Activated T-cell treated with anti-CD3 and anti-CD28 coated beads, Interleukin-2, amount 50 U/mL, for 72 hours (primary cell): ENCODE measurements around the gene TLR4. TPM values are rescaled to one million over a fixed set of nuclear protein-coding genes. Genes with fewer than 3 reads are reported as not detected.

Source experiments
- ATAC-seq, 2 donors: fragments of 150-1000 bp; cut with Tn5 transposase; replicated peaks in 1 of 2; 2 replicates each; pipeline ENCODE4 v1.10.0; 2021; ENCODE audit warnings: moderate library complexity in 2 of 2, mild to moderate bottlenecking in 1 of 2
- DNase-seq, 2 donors: peaks; one replicate each; pipeline ENCODE4 v3.0.0; 2021 to 2022; ENCODE audit warnings: mixed read lengths in 1 of 2
- H3K27ac Mint-ChIP-seq: one replicate; pipeline ENCODE4 v1.8.0; 2022; ENCODE audit warnings: mild to moderate bottlenecking, moderate library complexity, mixed read lengths
- H3K27me3 Mint-ChIP-seq: one replicate; pipeline ENCODE4 v1.8.0; 2022; ENCODE audit warnings: low read depth, mixed read lengths
- H3K36me3 Mint-ChIP-seq, 2 donors: one replicate each; pipeline ENCODE4 v1.8.0; 2022; ENCODE audit warnings: mixed read lengths in 2 of 2, mild to moderate bottlenecking in 1 of 2; ENCODE audit not compliant: insufficient read depth in 2 of 2
- H3K4me1 Mint-ChIP-seq: one replicate; pipeline ENCODE4 v1.8.0; 2022; ENCODE audit warnings: low read depth, mixed read lengths
- H3K4me3 Mint-ChIP-seq, 2 donors: one replicate each; pipeline ENCODE4 v1.8.0; 2022; ENCODE audit warnings: mild to moderate bottlenecking in 2 of 2, mixed read lengths in 2 of 2, moderate library complexity in 2 of 2
- H3K9me3 Mint-ChIP-seq, 2 donors: one replicate each; pipeline ENCODE4 v1.8.0; 2022; ENCODE audit warnings: mixed read lengths in 2 of 2
- total RNA-seq, 2 donors: library from RNA; stranded (reverse); gene quantifications; one replicate each; pipeline ENCODE4 v1.2.3, GENCODE V29; 2022

The TLR4 gene
- under 1 TPM in 1 of 2 donors, not detected in 1; 0.05 TPM for total RNA-seq

GRCh38 chr9:117704024-117704575 is at the start of gene TLR4:
Gene TLR4 (plus strand): TSS chr9:117704403. CDS start chr9:117704473, 70 bp downstream.
- H3K4me1 Mint-ChIP-seq: no peaks in the 10 kb centered on the region
- H3K27me3 Mint-ChIP-seq: peaks cover 16% of the 10 kb centered on the region
- H3K36me3 Mint-ChIP-seq: peaks cover 0 to 2% of the 10 kb centered on the region in 2 donors
- DNase-seq: no peak
- no peak within 1 kb of the TSS for H3K27ac Mint-ChIP-seq
- H3K9me3 Mint-ChIP-seq: peaks cover 0 to 6% of the 10 kb centered on the region in 2 donors
- no peak for ATAC-seq
- no peak within 1 kb of the TSS for H3K4me3 Mint-ChIP-seq

- Mint-ChIP-seq H3K4me3 (no peak overlapping the region), H3K9me3 (peaks cover 0 to 1% of the 10 kb centered on the region in 2 donors), H3K27ac (no peak overlapping the region), H3K27me3 (peaks cover 4% of the 10 kb centered on the region), H3K4me1 (no peaks in the 10 kb centered on the region), H3K36me3 (no peaks in the 10 kb centered on the region)
- DNase-seq (no peak), ATAC-seq (no peak)
Measured at GRCh38 chr9:117656002-117656401, 48.2 kb upstream of the TLR4 start.

DNA sequence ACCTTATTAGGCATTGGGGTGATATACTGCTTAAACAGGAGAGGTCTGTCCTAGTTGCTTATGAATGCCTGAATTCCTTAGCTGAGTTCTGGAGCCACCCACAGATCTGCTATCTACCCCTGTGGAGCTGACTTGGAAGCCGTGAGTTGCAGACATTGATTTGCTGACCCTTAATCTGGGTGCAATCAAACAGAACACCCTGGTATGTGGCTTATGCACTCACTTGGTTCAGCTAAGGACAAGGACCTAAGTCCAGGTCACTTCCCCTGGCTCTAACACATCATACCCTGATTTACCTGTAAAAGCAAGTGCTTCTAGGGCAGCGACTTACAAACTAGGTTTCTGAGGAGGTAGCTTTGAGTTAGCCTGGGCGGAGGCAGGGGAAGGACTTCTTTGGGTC is 41.6 kb upstream of the TLR4 start:
- Mint-ChIP-seq H3K36me3 (no peaks in the 10 kb centered on the region), H3K9me3 (peaks cover 4 to 8% of the 10 kb centered on the region in 2 donors), H3K4me3 (no peak overlapping the region), H3K4me1 (no peaks in the 10 kb centered on the region), H3K27ac (no peak overlapping the region), H3K27me3 (no peaks in the 10 kb centered on the region)
- DNase-seq (no peak), ATAC-seq (no peak)

GRCh38 chr9:117664419-117664818 is 39.8 kb upstream of the TLR4 start:
- H3K36me3 Mint-ChIP-seq: no peaks in the 10 kb centered on the region
- no peak overlapping the region for H3K27ac Mint-ChIP-seq
- H3K4me3 Mint-ChIP-seq: no peak overlapping the region
- peaks cover 4 to 7% of the 10 kb centered on the region in 2 donors for H3K9me3 Mint-ChIP-seq
- H3K27me3 Mint-ChIP-seq: no peaks in the 10 kb centered on the region
- H3K4me1 Mint-ChIP-seq: no peaks in the 10 kb centered on the region
- DNase-seq (no peak), ATAC-seq (no peak)

DNA sequence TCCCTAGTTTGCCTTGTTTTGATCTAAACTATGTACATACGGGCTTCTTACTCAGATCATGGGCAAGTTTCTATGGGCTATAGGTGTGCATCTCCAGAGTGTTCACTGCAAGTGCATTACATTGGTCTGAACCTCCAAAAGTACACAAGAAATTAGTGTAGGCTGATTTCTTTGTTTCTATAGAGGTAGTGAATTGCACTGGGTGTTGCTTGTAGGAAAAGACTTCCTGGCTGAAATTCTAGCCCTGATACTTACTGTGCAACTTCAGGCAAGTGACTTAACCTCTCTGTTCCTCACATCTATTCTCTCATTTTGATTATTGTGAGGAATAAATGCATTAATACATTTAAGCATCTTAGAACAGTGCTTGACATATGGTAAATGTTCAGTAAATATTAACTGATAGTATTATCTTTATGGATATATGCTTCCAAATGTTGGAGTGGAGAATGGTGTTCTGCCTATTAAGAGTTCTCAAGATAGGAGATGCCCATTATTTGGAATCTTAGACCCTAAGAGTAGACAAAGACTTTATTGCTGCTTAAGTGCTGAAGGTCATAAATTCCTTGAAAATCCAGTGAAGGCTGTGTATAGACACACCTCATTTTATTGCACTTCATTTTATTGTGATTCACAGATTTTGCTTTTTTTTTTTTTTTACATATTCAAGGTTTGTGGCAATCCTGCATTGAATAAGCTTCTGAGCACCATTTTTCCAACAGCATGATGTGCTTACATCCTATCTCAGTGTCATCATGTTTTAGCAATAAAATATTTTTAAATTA is 38.4 kb upstream of the TLR4 start:
- Mint-ChIP-seq H3K4me3 (no peak overlapping the region), H3K27ac (no peak overlapping the region)
- ATAC-seq: no peak

DNA sequence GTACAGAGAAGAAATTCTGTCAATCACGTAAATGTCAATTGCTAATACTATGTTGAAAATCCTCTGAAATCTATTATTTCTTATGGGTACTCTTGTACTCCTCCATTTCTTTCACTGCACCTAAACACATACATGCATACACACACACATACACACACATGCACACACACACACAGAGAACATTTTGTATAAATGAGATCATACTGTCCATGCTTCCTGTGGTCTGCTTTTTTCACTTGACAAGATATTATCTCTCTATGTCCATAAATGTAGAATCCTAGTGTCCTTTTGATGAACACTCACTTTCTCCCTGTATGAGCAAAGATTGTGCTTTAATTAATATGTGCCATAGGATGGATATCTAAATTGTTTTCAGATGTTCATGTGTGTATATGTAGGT is 32.7 kb upstream of the TLR4 start:
- no peak for ATAC-seq
- H3K4me1 Mint-ChIP-seq: no peaks in the 10 kb centered on the region

More for the DNA sequence above, 38.4 kb upstream of the TLR4 start:
- Mint-ChIP-seq H3K4me1 (no peaks in the 10 kb centered on the region), H3K9me3 (peaks cover 4 to 7% of the 10 kb centered on the region in 2 donors), H3K27me3 (no peaks in the 10 kb centered on the region), H3K36me3 (no peaks in the 10 kb centered on the region)
- DNase-seq: no peak

DNA sequence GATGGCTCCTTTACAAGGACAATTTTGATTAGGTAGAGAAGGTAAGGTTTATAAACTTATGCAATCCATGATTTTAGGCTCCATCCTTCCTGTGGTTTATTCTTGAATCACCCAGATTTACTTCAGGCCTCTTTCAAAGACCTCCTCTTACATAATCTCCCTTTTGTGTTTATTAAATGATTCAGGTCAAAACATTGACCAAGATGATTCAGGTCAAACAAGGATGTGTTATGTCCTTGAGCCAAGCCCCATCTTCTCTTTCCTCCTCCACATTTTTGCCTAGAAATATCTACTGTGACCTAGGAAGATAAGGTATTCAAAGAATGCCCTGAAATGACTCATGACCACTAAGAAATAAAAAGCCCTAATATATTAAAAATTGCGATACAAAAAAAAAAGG is 31.8 kb upstream of the TLR4 start:
- ATAC-seq: no peak
- H3K9me3 Mint-ChIP-seq: peaks cover 0 to 2% of the 10 kb centered on the region in 2 donors
- no peaks in the 10 kb centered on the region for H3K36me3 Mint-ChIP-seq
- no peak for DNase-seq
- no peaks in the 10 kb centered on the region for H3K4me1 Mint-ChIP-seq
- H3K27me3 Mint-ChIP-seq: peaks cover 6% of the 10 kb centered on the region
- no peak overlapping the region for H3K27ac Mint-ChIP-seq
- H3K4me3 Mint-ChIP-seq: no peak overlapping the region

More for the DNA sequence above, 32.7 kb upstream of the TLR4 start:
- no peaks in the 10 kb centered on the region for H3K36me3 Mint-ChIP-seq
- H3K27me3 Mint-ChIP-seq: peaks cover 6% of the 10 kb centered on the region
- DNase-seq: no peak
- H3K4me3 Mint-ChIP-seq: no peak overlapping the region
- H3K9me3 Mint-ChIP-seq: peaks cover 0 to 2% of the 10 kb centered on the region in 2 donors
- H3K27ac Mint-ChIP-seq: no peak overlapping the region

- H3K36me3 Mint-ChIP-seq: no peaks in the 10 kb centered on the region
- no peak for ATAC-seq
- DNase-seq: no peak
- H3K4me1 Mint-ChIP-seq: no peaks in the 10 kb centered on the region
- peaks cover 6% of the 10 kb centered on the region for H3K27me3 Mint-ChIP-seq
- H3K27ac Mint-ChIP-seq: no peak overlapping the region
- no peak overlapping the region for H3K4me3 Mint-ChIP-seq
- peaks cover 0 to 2% of the 10 kb centered on the region in 2 donors for H3K9me3 Mint-ChIP-seq
Measured at GRCh38 chr9:117677572-117677971, 26.6 kb upstream of the TLR4 start.

GRCh38 chr9:117678871-117679270 is 25.3 kb upstream of the TLR4 start:
- Mint-ChIP-seq H3K27me3 (peaks cover 6% of the 10 kb centered on the region), H3K9me3 (peaks cover 0 to 2% of the 10 kb centered on the region in 2 donors), H3K27ac (no peak overlapping the region), H3K4me1 (peaks cover 7% of the 10 kb centered on the region), H3K36me3 (no peaks in the 10 kb centered on the region), H3K4me3 (no peak overlapping the region)
- ATAC-seq (peak; percentile 31 to 62), DNase-seq (no peak)

DNA sequence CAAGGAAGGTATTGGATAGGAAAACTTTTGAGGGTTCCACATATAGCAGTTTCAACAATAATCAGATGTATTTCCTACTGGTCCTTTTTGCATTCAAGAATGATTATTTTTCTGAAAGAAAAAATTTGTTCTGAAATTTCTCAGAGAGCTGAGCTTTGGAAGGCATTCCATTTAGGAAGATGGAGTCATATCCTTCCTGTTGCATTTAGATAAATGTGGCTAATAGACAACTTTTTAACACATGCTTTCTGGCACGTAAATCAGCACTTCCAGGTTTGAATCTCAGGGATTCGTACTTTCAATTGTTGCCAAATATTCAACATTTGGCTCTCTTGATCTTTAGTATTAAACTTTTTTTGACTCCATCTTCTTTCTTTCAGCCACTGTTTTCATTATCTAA is 24.8 kb upstream of the TLR4 start:
- Mint-ChIP-seq H3K4me1 (peaks cover 13% of the 10 kb centered on the region), H3K27ac (no peak overlapping the region), H3K36me3 (no peaks in the 10 kb centered on the region), H3K4me3 (no peak overlapping the region), H3K27me3 (peaks cover 6% of the 10 kb centered on the region), H3K9me3 (peaks cover 0 to 2% of the 10 kb centered on the region in 2 donors)
- ATAC-seq (no peak), DNase-seq (no peak)

- Mint-ChIP-seq H3K4me3 (no peak overlapping the region), H3K27me3 (peaks cover 25% of the 10 kb centered on the region), H3K9me3 (peaks cover 2% of the 10 kb centered on the region in 2 donors), H3K36me3 (peaks cover 0 to 3% of the 10 kb centered on the region in 2 donors), H3K27ac (no peak overlapping the region), H3K4me1 (peaks cover 16% of the 10 kb centered on the region)
- DNase-seq (no peak), ATAC-seq (no peak)
Measured at GRCh38 chr9:117681888-117682287, 22.3 kb upstream of the TLR4 start.

- H3K36me3 Mint-ChIP-seq: peaks cover under 1 to 3% of the 10 kb centered on the region in 2 donors
- ATAC-seq: peak; percentile 77 to 88
Measured at GRCh38 chr9:117682955-117683710, 21.1 kb upstream of the TLR4 start.

DNA sequence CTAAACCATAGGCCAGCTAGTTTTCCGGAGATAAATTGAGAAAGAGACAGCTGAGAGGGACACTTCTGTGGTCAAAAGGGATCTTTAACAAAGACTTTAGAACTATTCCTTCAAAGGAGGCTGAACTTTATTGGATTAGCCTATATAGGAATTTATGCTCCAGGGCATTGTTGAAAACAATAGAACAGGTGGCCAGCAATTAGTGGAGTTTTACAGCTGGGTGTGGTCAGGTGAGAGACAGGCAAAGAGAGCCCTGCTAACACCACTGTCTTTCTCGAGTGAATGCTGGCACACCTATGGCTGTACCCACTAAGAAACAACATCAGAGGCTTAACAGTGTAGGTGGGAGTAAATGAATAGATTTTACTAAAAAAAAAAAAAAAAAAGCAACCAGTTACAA is 16.7 kb upstream of the TLR4 start:
- H3K9me3 Mint-ChIP-seq: peaks cover 5 to 7% of the 10 kb centered on the region in 2 donors
- H3K4me1 Mint-ChIP-seq: peaks cover 16% of the 10 kb centered on the region
- H3K27ac Mint-ChIP-seq: no peak overlapping the region
- ATAC-seq (no peak), DNase-seq (no peak)
- peaks cover 31% of the 10 kb centered on the region for H3K27me3 Mint-ChIP-seq
- peaks cover 2 to 3% of the 10 kb centered on the region in 2 donors for H3K36me3 Mint-ChIP-seq
- H3K4me3 Mint-ChIP-seq: no peak overlapping the region

More at GRCh38 chr9:117682955-117683710, 21.1 kb upstream of the TLR4 start:
- Mint-ChIP-seq H3K27me3 (peaks cover 28% of the 10 kb centered on the region), H3K4me1 (peaks cover 16% of the 10 kb centered on the region), H3K27ac (peak overlapping the region; percentile 44), H3K4me3 (peak overlapping the region in 1 of 2 donors; percentile 42), H3K9me3 (peaks cover 3% of the 10 kb centered on the region in 2 donors)
- no peak for DNase-seq
